Gastroesophageal sphincter (tissue), 4 donors: ENCODE results near the gene PRX. TPM values are rescaled to one million over a fixed set of nuclear protein-coding genes. Genes with fewer than 3 reads are reported as not detected.
A peak's percentile ranks its signal among the peaks of the same experiment; 100 is the strongest.
"Not testable (repeated sequence)": the region's sequence is repeated elsewhere in the genome, so short reads cannot be mapped to it uniquely, and the experiment has no call there.

ENCODE experiments used
- ATAC-seq: fragments of 150-250 bp; one replicate; pipeline ENCODE4 v1.9.1; 2016; ENCODE audit warnings: mild to moderate bottlenecking, moderate library complexity
- H3K27ac ChIP-seq, 4 donors: fragments of 200-600 bp; sonication (generic) in 3 of 4; 1 replicate in 3 of 4; 2 replicates in 1 of 4; pipeline ENCODE4 v1.5.1; 2016 to 2019
- H3K27me3 ChIP-seq: fragments of 200-600 bp; sonication (generic); one replicate; pipeline ENCODE4 v1.5.1; 2019
- H3K36me3 ChIP-seq, 2 donors: fragments of 200-600 bp; sonication (generic); one replicate each; pipeline ENCODE4 v1.5.1; 2019; ENCODE audit warnings: control low read depth in 1 of 2
- H3K4me1 ChIP-seq, 3 donors: fragments of 200-600 bp; sonication (generic); 1 replicate in 2 of 3; 2 replicates in 1 of 3; pipeline ENCODE4 v1.5.1; 2016 to 2019; ENCODE audit warnings: control low read depth in 2 of 3
- H3K4me3 ChIP-seq, 2 donors: fragments of 200-600 bp; sonication (generic); one replicate each; pipeline ENCODE4 v1.5.1; 2019; ENCODE audit warnings: mild to moderate bottlenecking in 1 of 2, moderate library complexity in 1 of 2
- H3K9me3 ChIP-seq, 3 donors: fragments of 200-600 bp; sonication (generic); one replicate each; pipeline ENCODE4 v1.5.1; 2017 to 2019; ENCODE audit warnings: control low read depth in 2 of 3
- EP300 ChIP-seq: sonication (generic); formaldehyde crosslinking; IDR thresholded peaks from one replicate; pipeline ENCODE4 v1.6.1; 2017; ENCODE audit warnings: antibody characterized with exemption, mild to moderate bottlenecking
- POLR2A ChIP-seq, 2 donors: fragments of 450-650 bp; IDR thresholded peaks; one replicate each; pipeline ENCODE4 v1.6.1; 2017; ENCODE audit warnings: antibody characterized with exemption in 2 of 2, mild to moderate bottlenecking in 2 of 2, moderate library complexity in 1 of 2
- POLR2AphosphoS5 ChIP-seq: sonication (generic); formaldehyde crosslinking; IDR thresholded peaks from one replicate; pipeline ENCODE4 v1.6.1; 2017; ENCODE audit warnings: antibody characterized with exemption
- WGBS, 2 donors: methylation state at CpG; one replicate each; pipeline ENCODE4 v1.1.5; 2018; ENCODE audit warnings: low coverage in 1 of 2; 5-methylcytosine and 5-hydroxymethylcytosine counted together
- total RNA-seq, 4 donors: library from RNA; depleted of rRNA; stranded (reverse); fragments of >200 nt; gene quantifications; one replicate each; pipeline ENCODE4 v1.1.0, GENCODE V29; 2016
- TF ChIP-seq, protein P1 (sequence below), 4 experiments: fragments of 200-600 bp in 2 of 4; fragments of 450-650 bp in 2 of 4; sonication (generic) in 1 of 4; IDR thresholded peaks; one replicate each; pipeline ENCODE4 v1.5.1; 2017 to 2019; ENCODE audit warnings: antibody characterized with exemption in 4 of 4, mild to moderate bottlenecking in 2 of 4, moderate library complexity in 2 of 4

Gene PRX
- total RNA-seq, 4 donors from 2014 or later = 4.5 to 12.7 (median 6.7) TPM

DNA sequence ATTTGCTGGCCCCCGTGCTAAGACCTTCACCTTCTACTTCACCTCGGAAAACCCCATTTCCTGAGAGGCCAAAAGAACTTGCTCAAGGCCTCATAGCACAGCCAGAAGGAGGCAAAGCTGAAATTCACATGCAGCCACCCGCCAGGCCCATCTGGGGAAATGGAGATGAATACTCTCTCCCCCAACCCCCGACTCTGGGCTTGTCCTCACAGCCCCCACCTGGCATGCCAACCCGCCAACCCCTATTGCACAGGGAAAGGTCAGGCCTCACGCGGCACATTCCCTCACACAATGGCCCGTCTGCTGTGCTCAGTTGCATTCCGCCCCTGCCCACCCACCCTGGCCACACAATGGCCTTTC is 3.2 kb downstream of the PRX start:
- peak overlapping the region in 1 of 4 donors; percentile 69 for H3K27ac ChIP-seq
- no peak for ATAC-seq
- H3K4me3 ChIP-seq = no peak overlapping the region
- peaks cover 0 to 32% (median 13%) of the 10 kb centered on the region in 3 donors for H3K4me1 ChIP-seq
- no peak for TF ChIP-seq EP300
- TF ChIP-seq, protein P1, sequence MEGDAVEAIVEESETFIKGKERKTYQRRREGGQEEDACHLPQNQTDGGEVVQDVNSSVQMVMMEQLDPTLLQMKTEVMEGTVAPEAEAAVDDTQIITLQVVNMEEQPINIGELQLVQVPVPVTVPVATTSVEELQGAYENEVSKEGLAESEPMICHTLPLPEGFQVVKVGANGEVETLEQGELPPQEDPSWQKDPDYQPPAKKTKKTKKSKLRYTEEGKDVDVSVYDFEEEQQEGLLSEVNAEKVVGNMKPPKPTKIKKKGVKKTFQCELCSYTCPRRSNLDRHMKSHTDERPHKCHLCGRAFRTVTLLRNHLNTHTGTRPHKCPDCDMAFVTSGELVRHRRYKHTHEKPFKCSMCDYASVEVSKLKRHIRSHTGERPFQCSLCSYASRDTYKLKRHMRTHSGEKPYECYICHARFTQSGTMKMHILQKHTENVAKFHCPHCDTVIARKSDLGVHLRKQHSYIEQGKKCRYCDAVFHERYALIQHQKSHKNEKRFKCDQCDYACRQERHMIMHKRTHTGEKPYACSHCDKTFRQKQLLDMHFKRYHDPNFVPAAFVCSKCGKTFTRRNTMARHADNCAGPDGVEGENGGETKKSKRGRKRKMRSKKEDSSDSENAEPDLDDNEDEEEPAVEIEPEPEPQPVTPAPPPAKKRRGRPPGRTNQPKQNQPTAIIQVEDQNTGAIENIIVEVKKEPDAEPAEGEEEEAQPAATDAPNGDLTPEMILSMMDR (IDR thresholded peaks at IDR 0.05) = no peak
- no peak for TF ChIP-seq POLR2AphosphoS5
- TF ChIP-seq POLR2A (IDR thresholded peaks at IDR 0.05) = no peak
- H3K27me3 ChIP-seq = no peaks in the 10 kb centered on the region
- 67 to 76% methylated on average over 1 to 4 of the region's 9 CpGs for WGBS, 2 donors
- H3K36me3 ChIP-seq = no peaks in the 10 kb centered on the region
- no peaks in the 10 kb centered on the region for H3K9me3 ChIP-seq

DNA sequence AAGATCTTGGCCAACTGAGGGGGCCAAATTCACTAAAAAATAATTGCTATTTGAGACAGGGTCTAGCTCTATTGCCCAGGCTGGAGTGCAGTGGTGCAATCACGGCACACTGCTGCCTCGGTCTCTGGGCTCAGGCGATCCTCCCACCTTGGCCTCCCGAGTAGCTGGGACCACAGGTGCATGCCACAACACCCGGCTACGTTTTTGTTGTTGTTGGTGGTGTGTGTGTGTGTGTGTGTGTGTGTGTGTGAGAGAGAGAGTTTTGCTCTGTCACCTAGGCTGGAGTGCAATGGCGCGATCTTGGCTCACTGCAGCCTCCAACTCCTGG is 4.6 kb downstream of the PRX start:
- not testable (repeated sequence) for ATAC-seq, H3K27me3 ChIP-seq, H3K9me3 ChIP-seq, H3K27ac ChIP-seq, H3K4me3 ChIP-seq, H3K36me3 ChIP-seq
- peaks cover 0 to 43% (median 12%) of the 10 kb centered on the region in 3 donors for H3K4me1 ChIP-seq
- WGBS, 2 donors = 73% methylated on average over 3 of the region's 8 CpGs; no CpG with 5 or more reads in 1 of the 2 donors

DNA sequence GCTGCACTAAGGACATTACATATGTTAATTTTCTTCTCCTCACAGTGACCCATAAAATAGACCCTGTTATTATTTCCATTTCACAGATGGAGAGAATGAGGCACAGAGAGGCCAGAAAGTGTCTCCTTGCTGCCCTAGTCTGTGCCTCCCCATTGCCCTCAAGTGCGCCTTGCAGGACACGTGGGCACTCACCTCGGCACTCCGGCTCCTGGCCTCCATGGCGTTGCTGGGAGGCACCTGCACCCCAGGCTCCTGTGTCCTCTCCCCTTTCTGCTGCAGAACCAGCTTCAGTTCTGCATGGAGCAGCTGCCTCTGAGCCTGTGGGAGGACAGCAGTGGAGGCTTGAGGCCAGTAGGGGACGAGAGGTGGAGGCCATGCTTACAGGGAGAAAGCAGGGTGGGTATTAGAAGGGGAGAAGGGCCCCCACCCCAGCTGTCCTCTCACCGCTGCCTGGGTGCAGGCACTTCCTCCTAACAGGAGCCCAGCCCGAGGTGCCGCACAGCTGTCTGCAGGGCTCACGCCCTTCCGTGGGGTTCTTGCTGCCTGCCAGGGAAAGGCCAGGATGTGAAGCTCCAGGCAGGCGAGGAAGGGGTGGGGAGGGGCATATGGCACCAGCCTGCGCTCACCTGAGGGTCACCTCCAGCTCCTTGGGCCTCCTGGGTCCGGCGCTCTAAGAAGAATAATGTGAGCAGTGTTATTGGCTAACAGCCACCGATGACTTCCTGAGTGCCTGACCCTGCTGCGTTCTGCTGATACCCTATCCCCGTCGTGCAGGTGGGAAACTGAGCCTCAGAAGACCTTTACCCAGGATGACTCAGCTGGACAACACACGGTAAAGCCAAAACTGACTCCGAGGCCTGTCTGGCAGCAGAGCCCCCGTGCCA is 5.2 kb downstream of the PRX start:
- Histone ChIP-seq H3K9me3 (no peaks in the 10 kb centered on the region), H3K27ac (no peak overlapping the region), H3K4me3 (no peak overlapping the region), H3K27me3 (no peaks in the 10 kb centered on the region), H3K4me1 (peaks cover 0 to 43% (median 8%) of the 10 kb centered on the region in 3 donors), H3K36me3 (no peaks in the 10 kb centered on the region)
- no peak for ATAC-seq
- TF ChIP-seq POLR2A (IDR thresholded peaks at IDR 0.05) (no peak), EP300 (no peak), POLR2AphosphoS5 (no peak)
- TF ChIP-seq, protein P1 (IDR thresholded peaks at IDR 0.05) = no peak
- WGBS, 2 donors = 84% methylated on average over 5 of the region's 22 CpGs; no CpG with 5 or more reads in 1 of the 2 donors

DNA sequence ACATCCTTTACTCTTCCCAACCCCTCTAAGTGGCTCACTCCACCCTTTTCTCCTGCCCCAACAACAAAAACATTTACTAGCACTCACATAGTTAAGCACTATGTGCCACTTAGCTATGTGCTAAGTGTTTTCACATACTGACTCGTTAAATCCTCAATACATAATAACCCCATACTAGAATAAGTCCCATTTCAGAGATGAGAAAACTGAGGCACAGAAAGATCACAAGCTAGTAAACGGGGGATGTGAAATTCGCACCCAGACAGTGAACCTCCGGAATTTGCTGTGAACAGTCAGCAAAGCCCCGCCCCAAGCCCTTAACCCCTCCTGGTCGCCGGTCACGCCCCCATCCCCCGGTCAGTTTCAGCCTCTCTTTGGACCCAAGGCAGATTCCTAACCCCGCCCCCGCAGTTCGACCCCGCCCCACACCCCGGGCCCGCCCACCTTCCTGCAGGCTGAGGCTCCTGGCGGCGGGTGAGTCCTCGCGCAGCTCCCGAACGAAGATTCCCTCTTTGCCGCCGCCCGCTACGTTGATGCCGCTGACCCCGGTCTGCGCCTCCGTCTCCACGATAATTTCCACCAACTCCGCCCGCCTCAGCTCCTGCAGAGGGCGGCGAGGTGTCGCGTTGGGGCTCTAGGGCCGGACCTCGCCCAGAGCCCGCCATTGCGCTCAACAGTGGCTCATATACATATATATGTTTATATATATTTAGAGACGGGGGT is 9.8 kb downstream of the PRX start:
- H3K4me3 ChIP-seq = peak overlapping the region; percentile 44 to 68
- peak overlapping the region; percentile 67 to 93 (median 88) for H3K27ac ChIP-seq
- TF ChIP-seq, protein P1 (IDR thresholded peaks at IDR 0.05) = peak in 2 of 4 experiments; percentile 9 to 16
- TF ChIP-seq EP300 = no peak
- peak; percentile 26 for TF ChIP-seq POLR2AphosphoS5
- TF ChIP-seq POLR2A (IDR thresholded peaks at IDR 0.05) = no peak
- no peaks in the 10 kb centered on the region for H3K27me3 ChIP-seq
- H3K9me3 ChIP-seq = no peaks in the 10 kb centered on the region
- H3K4me1 ChIP-seq = peaks cover 0 to 23% (median 0%) of the 10 kb centered on the region in 3 donors
- peaks cover 0 to 2% of the 10 kb centered on the region in 2 donors for H3K36me3 ChIP-seq
- ATAC-seq = peak; percentile 91
- 0% methylated on average over 5 to 6 of the region's 41 CpGs for WGBS, 2 donors

DNA sequence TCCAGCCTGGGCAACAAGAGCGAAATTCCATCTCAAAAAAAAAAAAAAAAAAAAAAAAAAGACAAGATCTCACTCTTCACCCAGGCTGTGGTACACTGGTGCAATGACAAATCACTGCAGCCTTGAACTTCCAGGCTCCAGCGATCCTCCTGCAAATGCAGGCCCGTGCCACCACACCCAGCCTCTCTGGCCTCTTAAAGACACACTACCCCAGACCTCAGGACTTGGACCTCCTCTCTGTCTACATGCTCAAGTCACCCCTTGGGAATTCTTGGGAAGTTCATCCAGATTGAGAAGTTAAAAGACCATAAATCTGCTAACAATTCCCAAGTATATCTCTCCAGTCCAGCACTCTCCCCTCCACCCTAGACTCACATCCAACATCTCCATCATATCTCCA is 12.6 kb downstream of the PRX start:
- H3K36me3 ChIP-seq = peaks cover 0 to 29% of the 10 kb centered on the region in 2 donors
- no peaks in the 10 kb centered on the region for H3K9me3 ChIP-seq
- 8 to 17% methylated on average over 2 of the region's 3 CpGs for WGBS, 2 donors
- TF ChIP-seq, protein P1 (IDR thresholded peaks at IDR 0.05) = no peak
- TF ChIP-seq EP300 (no peak), POLR2AphosphoS5 (no peak), POLR2A (IDR thresholded peaks at IDR 0.05) (no peak)
- peaks cover 0 to 23% (median 0%) of the 10 kb centered on the region in 3 donors for H3K4me1 ChIP-seq
- H3K27ac ChIP-seq = no peak overlapping the region
- H3K27me3 ChIP-seq = no peaks in the 10 kb centered on the region
- no peak for ATAC-seq
- H3K4me3 ChIP-seq = no peak overlapping the region
